ENCODE data around the gene CTBP2.
A peak's percentile ranks its signal among the peaks of the same experiment; 100 is the strongest.

CTBP2 gene

GRCh38 chr10:125010362-125010761, 150.0 kb downstream of the CTBP2 start:
- no peak for DNase-seq (ENCODE audit: low read depth, low spot score)
- H3K4me3 ChIP-seq (ENCODE audit: low read depth, low read length): no peak overlapping the region
- ChIA-PET CTCF (interaction anchor here (0.6 to 2.3 kb wide), 6 partner anchors 37 to 690 kb away, joined by 3 to 9 read pairs (median 4); no protein-coding TSS in a partner anchor), POLR2A (interaction anchor here (1.4 kb wide), 1 partner anchor 27 kb away, joined by 3 read pairs; no protein-coding TSS in a partner anchor)
- no peak for TF ChIP-seq CTCF (IDR thresholded peaks at IDR 0.05; ENCODE audit: insufficient read depth, low read length, missing control alignments)

- POLR2A ChIA-PET: interaction anchor here (1.4 kb wide), 1 partner anchor 27 kb away, joined by 3 read pairs; no protein-coding TSS in a partner anchor
- H3K4me3 ChIP-seq (ENCODE audit: low read depth, low read length): no peak overlapping the region
- DNase-seq (ENCODE audit: low read depth, low spot score): no peak
- CTCF ChIA-PET: interaction anchor here (0.9 to 2.3 kb wide), 5 partner anchors 17 to 691 kb away, joined by 3 to 9 read pairs (median 7); no protein-coding TSS in a partner anchor
- no peak for TF ChIP-seq CTCF (IDR thresholded peaks at IDR 0.05; ENCODE audit: insufficient read depth, low read length, missing control alignments)
These were observed 150.7 kb downstream of the CTBP2 start for GRCh38 chr10:125009661-125010161.

- POLR2A ChIA-PET: interaction anchor here (1.4 kb wide), 1 partner anchor 28 kb away, joined by 3 read pairs; no protein-coding TSS in a partner anchor
- DNase-seq (ENCODE audit: low read depth, low spot score): no peak
These were observed 151.4 kb downstream of the CTBP2 start for GRCh38 chr10:125008689-125009638.

GRCh38 chr10:125007436-125007835, 152.9 kb downstream of the CTBP2 start:
- no peak for DNase-seq (ENCODE audit: low read depth, low spot score)
- POLR2A ChIA-PET: no interaction called here
- TF ChIP-seq CTCF (IDR thresholded peaks at IDR 0.05; ENCODE audit: insufficient read depth, low read length, missing control alignments): no peak

More at GRCh38 chr10:125008689-125009638, 151.4 kb downstream of the CTBP2 start:
- H3K4me3 ChIP-seq (ENCODE audit: low read depth, low read length): no peak overlapping the region
- CTCF ChIA-PET: interaction anchor here (0.9 to 2.3 kb wide), 3 partner anchors 16 to 690 kb away, joined by 3 to 9 read pairs (median 7); no protein-coding TSS in a partner anchor
- no peak for TF ChIP-seq CTCF (IDR thresholded peaks at IDR 0.05; ENCODE audit: insufficient read depth, low read length, missing control alignments)

GRCh38 chr10:125006921-125007426, 153.4 kb downstream of the CTBP2 start:
- H3K4me3 ChIP-seq (ENCODE audit: low read depth, low read length): no peak overlapping the region
- no peak for TF ChIP-seq CTCF (IDR thresholded peaks at IDR 0.05; ENCODE audit: insufficient read depth, low read length, missing control alignments)
- ChIA-PET POLR2A (no interaction called here), CTCF (interaction anchor here (0.8 to 2.3 kb wide), 7 partner anchors 10 to 694 kb away, joined by 3 to 11 read pairs (median 3); no protein-coding TSS in a partner anchor)
- peak; percentile 36 for DNase-seq (ENCODE audit: low read depth, low spot score)

More at GRCh38 chr10:125007436-125007835, 152.9 kb downstream of the CTBP2 start:
- no peak overlapping the region for H3K4me3 ChIP-seq (ENCODE audit: low read depth, low read length)
- CTCF ChIA-PET: interaction anchor here (0.9 to 2.3 kb wide), 6 partner anchors 10 to 693 kb away, joined by 3 to 11 read pairs (median 3); no protein-coding TSS in a partner anchor
